Measurements from ENCODE around the gene EXOSC1. TPM values are rescaled to one million over a fixed set of nuclear protein-coding genes. Genes with fewer than 3 reads are reported as not detected.

EXOSC1 gene
- total and polyA plus RNA-seq, 2 of the 13 experiments (the other 11 are each of a cell fraction or from before 2014, with no cell fraction given), result 36.3 to 39.9 TPM

DNA sequence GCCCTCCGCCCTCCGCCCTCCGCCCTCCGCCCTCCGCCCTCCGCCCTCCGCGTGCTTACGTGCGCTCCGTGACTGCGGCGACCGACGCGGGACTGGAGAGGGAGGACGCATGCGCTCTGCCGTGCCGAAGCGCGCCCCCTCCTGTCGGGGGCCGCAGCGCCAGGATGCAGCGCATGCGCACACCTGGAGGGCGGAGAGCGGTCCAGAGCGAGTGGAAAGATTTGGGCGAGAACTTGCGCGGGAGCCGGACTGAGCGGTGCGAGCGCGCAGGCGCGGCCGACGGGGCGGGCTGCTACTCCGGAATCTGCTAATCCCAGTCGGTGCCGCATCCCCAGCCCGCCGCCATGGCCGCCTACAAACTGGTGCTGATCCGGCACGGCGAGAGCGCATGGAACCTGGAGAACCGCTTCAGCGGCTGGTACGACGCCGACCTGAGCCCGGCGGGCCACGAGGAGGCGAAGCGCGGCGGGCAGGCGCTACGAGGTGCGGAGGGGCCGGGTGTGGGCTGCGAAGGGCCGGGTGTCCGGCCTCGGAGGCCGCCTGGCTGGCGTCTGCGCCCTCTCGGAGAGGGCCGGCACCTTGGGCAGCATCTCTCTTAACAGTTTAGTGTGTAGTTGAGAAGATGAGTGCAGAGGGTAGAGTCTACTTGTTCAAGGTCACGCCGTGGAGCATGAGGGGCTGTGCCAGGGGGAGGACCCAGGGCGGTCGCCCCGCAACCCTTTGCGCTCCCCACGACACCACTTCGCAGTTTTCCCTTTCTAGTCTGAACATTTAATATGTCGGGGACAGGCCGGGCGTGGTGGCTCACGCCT, 19.6 kb downstream of the EXOSC1 start, which contains the start of gene PGAM1 (continued):
- TF ChIP-seq, protein P1, sequence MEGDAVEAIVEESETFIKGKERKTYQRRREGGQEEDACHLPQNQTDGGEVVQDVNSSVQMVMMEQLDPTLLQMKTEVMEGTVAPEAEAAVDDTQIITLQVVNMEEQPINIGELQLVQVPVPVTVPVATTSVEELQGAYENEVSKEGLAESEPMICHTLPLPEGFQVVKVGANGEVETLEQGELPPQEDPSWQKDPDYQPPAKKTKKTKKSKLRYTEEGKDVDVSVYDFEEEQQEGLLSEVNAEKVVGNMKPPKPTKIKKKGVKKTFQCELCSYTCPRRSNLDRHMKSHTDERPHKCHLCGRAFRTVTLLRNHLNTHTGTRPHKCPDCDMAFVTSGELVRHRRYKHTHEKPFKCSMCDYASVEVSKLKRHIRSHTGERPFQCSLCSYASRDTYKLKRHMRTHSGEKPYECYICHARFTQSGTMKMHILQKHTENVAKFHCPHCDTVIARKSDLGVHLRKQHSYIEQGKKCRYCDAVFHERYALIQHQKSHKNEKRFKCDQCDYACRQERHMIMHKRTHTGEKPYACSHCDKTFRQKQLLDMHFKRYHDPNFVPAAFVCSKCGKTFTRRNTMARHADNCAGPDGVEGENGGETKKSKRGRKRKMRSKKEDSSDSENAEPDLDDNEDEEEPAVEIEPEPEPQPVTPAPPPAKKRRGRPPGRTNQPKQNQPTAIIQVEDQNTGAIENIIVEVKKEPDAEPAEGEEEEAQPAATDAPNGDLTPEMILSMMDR (CRISPR knock-in tag; IDR thresholded peaks at IDR 0.05), result peak; percentile 96
- no peak for TF ChIP-seq CCDC6 (CRISPR knock-in tag; IDR thresholded peaks at IDR 0.05)
- no peak for TF ChIP-seq ZNF382 (CRISPR knock-in tag; IDR thresholded peaks at IDR 0.05; ENCODE audit: borderline replicate concordance)
- TF ChIP-seq, protein P2, sequence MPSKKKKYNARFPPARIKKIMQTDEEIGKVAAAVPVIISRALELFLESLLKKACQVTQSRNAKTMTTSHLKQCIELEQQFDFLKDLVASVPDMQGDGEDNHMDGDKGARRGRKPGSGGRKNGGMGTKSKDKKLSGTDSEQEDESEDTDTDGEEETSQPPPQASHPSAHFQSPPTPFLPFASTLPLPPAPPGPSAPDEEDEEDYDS (CRISPR knock-in tag; IDR thresholded peaks at IDR 0.05), result peak; percentile 76
- 0 out of 2 replicates have a peak, but pooled peaks have one; percentile 30 for TF ChIP-seq ZNF605 (CRISPR knock-in tag; IDR thresholded peaks at IDR 0.05)
- TF ChIP-seq, protein P3, sequence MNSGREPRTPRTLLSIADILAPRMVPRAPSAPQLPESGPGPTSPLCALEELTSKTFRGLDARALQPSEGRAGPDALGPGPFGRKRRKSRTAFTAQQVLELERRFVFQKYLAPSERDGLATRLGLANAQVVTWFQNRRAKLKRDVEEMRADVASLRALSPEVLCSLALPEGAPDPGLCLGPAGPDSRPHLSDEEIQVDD (CRISPR knock-in tag; IDR thresholded peaks at IDR 0.05; ENCODE audit: borderline replicate concordance), result no peak
- no peak for TF ChIP-seq ZNF496 (CRISPR knock-in tag; IDR thresholded peaks at IDR 0.05; ENCODE audit: insufficient replicate concordance)
- TF ChIP-seq, protein P4, sequence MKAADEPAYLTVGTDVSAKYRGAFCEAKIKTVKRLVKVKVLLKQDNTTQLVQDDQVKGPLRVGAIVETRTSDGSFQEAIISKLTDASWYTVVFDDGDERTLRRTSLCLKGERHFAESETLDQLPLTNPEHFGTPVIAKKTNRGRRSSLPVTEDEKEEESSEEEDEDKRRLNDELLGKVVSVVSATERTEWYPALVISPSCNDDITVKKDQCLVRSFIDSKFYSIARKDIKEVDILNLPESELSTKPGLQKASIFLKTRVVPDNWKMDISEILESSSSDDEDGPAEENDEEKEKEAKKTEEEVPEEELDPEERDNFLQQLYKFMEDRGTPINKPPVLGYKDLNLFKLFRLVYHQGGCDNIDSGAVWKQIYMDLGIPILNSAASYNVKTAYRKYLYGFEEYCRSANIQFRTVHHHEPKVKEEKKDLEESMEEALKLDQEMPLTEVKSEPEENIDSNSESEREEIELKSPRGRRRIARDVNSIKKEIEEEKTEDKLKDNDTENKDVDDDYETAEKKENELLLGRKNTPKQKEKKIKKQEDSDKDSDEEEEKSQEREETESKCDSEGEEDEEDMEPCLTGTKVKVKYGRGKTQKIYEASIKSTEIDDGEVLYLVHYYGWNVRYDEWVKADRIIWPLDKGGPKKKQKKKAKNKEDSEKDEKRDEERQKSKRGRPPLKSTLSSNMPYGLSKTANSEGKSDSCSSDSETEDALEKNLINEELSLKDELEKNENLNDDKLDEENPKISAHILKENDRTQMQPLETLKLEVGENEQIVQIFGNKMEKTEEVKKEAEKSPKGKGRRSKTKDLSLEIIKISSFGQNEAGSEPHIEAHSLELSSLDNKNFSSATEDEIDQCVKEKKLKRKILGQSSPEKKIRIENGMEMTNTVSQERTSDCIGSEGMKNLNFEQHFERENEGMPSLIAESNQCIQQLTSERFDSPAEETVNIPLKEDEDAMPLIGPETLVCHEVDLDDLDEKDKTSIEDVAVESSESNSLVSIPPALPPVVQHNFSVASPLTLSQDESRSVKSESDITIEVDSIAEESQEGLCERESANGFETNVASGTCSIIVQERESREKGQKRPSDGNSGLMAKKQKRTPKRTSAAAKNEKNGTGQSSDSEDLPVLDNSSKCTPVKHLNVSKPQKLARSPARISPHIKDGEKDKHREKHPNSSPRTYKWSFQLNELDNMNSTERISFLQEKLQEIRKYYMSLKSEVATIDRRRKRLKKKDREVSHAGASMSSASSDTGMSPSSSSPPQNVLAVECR (CRISPR knock-in tag; IDR thresholded peaks at IDR 0.05; ENCODE audit: borderline replicate concordance), result peak; percentile 87; the same call in 1 of the 2 replicates
- peak; percentile 97 for TF ChIP-seq NR2C2 (CRISPR knock-in tag; IDR thresholded peaks at IDR 0.05; ENCODE audit: borderline replicate concordance)
- TF ChIP-seq JARID2 (CRISPR knock-in tag; IDR thresholded peaks at IDR 0.05; ENCODE audit: insufficient replicate concordance), result no peak
- 0 out of 2 replicates have a peak, but pooled peaks have one; percentile 29 for TF ChIP-seq FOXO1 (CRISPR knock-in tag; IDR thresholded peaks at IDR 0.05)
- no peak for TF ChIP-seq CAMTA2 (CRISPR knock-in tag; IDR thresholded peaks at IDR 0.05; ENCODE audit: borderline replicate concordance)
- TF ChIP-seq REL (CRISPR knock-in tag; conservative IDR thresholded peaks at IDR 0.05), result 0 out of 2 replicates have a peak, but pooled peaks have one; percentile 62
- no peak for TF ChIP-seq LCORL (IDR thresholded peaks at IDR 0.05)
- peak; percentile 80 for TF ChIP-seq LCORL (CRISPR knock-in tag; IDR thresholded peaks at IDR 0.05)
- TF ChIP-seq, protein P5, sequence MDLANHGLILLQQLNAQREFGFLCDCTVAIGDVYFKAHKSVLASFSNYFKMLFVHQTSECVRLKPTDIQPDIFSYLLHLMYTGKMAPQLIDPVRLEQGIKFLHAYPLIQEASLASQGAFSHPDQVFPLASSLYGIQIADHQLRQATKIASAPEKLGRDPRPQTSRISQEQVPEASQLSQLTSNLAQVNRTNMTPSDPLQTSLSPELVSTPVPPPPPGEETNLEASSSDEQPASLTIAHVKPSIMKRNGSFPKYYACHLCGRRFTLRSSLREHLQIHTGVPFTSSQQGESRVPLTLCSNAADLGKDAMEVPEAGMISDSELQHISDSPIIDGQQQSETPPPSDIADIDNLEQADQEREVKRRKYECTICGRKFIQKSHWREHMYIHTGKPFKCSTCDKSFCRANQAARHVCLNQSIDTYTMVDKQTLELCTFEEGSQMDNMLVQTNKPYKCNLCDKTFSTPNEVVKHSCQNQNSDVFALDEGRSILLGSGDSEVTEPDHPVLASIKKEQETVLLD (CRISPR knock-in tag; IDR thresholded peaks at IDR 0.05; ENCODE audit: low read depth), result peak; percentile 80; the same call in 1 of the 2 replicates
- no peak for TF ChIP-seq ZNF292 (CRISPR knock-in tag; IDR thresholded peaks at IDR 0.05; ENCODE audit: borderline replicate concordance, low read depth)
- TF ChIP-seq SAFB2 (CRISPR knock-in tag; IDR thresholded peaks at IDR 0.05; ENCODE audit: borderline replicate concordance, low read depth), result peak; percentile 78; the same call in 1 of the 2 replicates

Measured in HepG2 (cell line).